Naive thymus-derived CD8-positive, alpha-beta T cell (primary cell): ENCODE data around the gene GSX2. TPM values are rescaled to one million over a fixed set of nuclear protein-coding genes. Genes with fewer than 3 reads are reported as not detected.

ENCODE experiments used
- ATAC-seq, 2 donors: fragments of 150-1000 bp; cut with Tn5 transposase in 1 of 2; sonication (Bioruptor Pico), chemical (Tn5 transposase) in 1 of 2; 1 replicate in 1 of 2; 2 replicates in 1 of 2; pipeline ENCODE4 v1.10.0; 2021; ENCODE audit warnings: mild to moderate bottlenecking in 2 of 2, moderate library complexity in 2 of 2
- POLR2A ChIA-PET: fragments of 350-600 bp; sonication (Branson Sonifier 250); formaldehyde crosslinking; loops from one replicate; lab custom pipeline; 2021; ENCODE audit warnings: antibody characterized with exemption; lab: Charles Lee
- DNase-seq, 10 donors: peaks; one replicate each; pipeline versions ENCODE4 v3.0.0 to v3.0.0-alpha.2; 2020 to 2022
- H3K27ac Mint-ChIP-seq, 10 donors: one replicate each; pipeline ENCODE4 v1.8.0; 2020 to 2022; ENCODE audit warnings: mild to moderate bottlenecking in 10 of 10, mixed read lengths in 10 of 10, moderate library complexity in 4 of 10, inconsistent platforms in 1 of 10
- H3K27me3 Mint-ChIP-seq, 5 donors: one replicate each; pipeline ENCODE4 v1.8.0; 2021 to 2022; ENCODE audit warnings: mixed read lengths in 5 of 5
- H3K36me3 Mint-ChIP-seq, 3 donors: one replicate each; pipeline ENCODE4 v1.8.0; 2020 to 2022; ENCODE audit warnings: mixed read lengths in 3 of 3, mild to moderate bottlenecking in 2 of 3, inconsistent platforms in 1 of 3
- H3K4me1 Mint-ChIP-seq, 4 donors: one replicate each; pipeline ENCODE4 v1.8.0; 2021 to 2022; ENCODE audit warnings: mixed read lengths in 4 of 4
- H3K4me3 Mint-ChIP-seq, 10 donors: one replicate each; pipeline ENCODE4 v1.8.0; 2020 to 2022; ENCODE audit warnings: mild to moderate bottlenecking in 10 of 10, mixed read lengths in 10 of 10, moderate library complexity in 6 of 10, inconsistent platforms in 1 of 10
- H3K9me3 Mint-ChIP-seq, 9 donors: one replicate each; pipeline ENCODE4 v1.8.0; 2020 to 2022; ENCODE audit warnings: mixed read lengths in 9 of 9, mild to moderate bottlenecking in 3 of 9, inconsistent platforms in 1 of 9, moderate library complexity in 1 of 9
- polyA plus RNA-seq, 3 donors: library from polyadenylated mRNA; unstranded; fragments of 300-500 nt; fragmentation: Illumina TruSeq; gene quantifications; one replicate each; pipeline ENCODE4 v1.2.3, GENCODE V29; 2021
- total RNA-seq, 8 experiments: library from RNA in 2 of 8; stranded (reverse) in 2 of 8; gene quantifications; one replicate each; pipeline ENCODE4 v1.2.3 and lab custom pipeline; 2021 to 2026

Gene GSX2
- total and polyA plus RNA-seq, 5 experiments from 2014 or later = not detected

GRCh38 chr4:54146139-54146538, 46.2 kb downstream of the GSX2 start:
- no peak overlapping the region for H3K27ac Mint-ChIP-seq
- DNase-seq = no peak
- POLR2A ChIA-PET = interaction anchor here (0.7 kb wide), 1 partner anchor 135 kb away, joined by 3 read pairs; no protein-coding TSS in a partner anchor
- ATAC-seq = no peak
- peaks cover 0 to 28% (median 4%) of the 10 kb centered on the region in 5 donors for H3K27me3 Mint-ChIP-seq
- H3K36me3 Mint-ChIP-seq = peaks cover 0 to 4% (median 0%) of the 10 kb centered on the region in 3 donors
- H3K4me3 Mint-ChIP-seq = no peak overlapping the region
- peaks cover 0 to 9% (median 0%) of the 10 kb centered on the region in 9 donors for H3K9me3 Mint-ChIP-seq
- peaks cover 6 to 23% (median 21%) of the 10 kb centered on the region in 4 donors for H3K4me1 Mint-ChIP-seq

- Mint-ChIP-seq H3K9me3 (peaks cover 0 to 9% (median 0%) of the 10 kb centered on the region in 9 donors), H3K27ac (no peak overlapping the region), H3K27me3 (peaks cover 0 to 37% (median 7%) of the 10 kb centered on the region in 5 donors), H3K36me3 (peaks cover 0 to 4% (median 0%) of the 10 kb centered on the region in 3 donors), H3K4me3 (no peak overlapping the region), H3K4me1 (peaks cover 5 to 28% (median 18%) of the 10 kb centered on the region in 4 donors)
- no peak for ATAC-seq
- no peak for DNase-seq
- POLR2A ChIA-PET = no interaction called here
Observed at GRCh38 chr4:54149323-54149722, 49.4 kb downstream of the GSX2 start.

Other genes with a start within 250 kb of the GSX2 start
- gene CHIC2, start 35.6 kb upstream of the GSX2 start, total RNA-seq = 10 to 100 TPM; 49.4 to 49.5 TPM
- 10 to 100 TPM; 51.7 to 70.5 (median 53.7) TPM for gene CHIC2, start 35.6 kb upstream of the GSX2 start, polyA plus RNA-seq
- gene PDGFRA, start 129.1 kb downstream of the GSX2 start, total RNA-seq = not detected
- gene PDGFRA, start 129.1 kb downstream of the GSX2 start, polyA plus RNA-seq = not detected